HG03196 (cell line): ENCODE results near the gene GRIA4.
A peak's percentile ranks its signal among the peaks of the same experiment; 100 is the strongest.

ENCODE experiments used
- ATAC-seq: cut with Tn5 transposase; IDR thresholded peaks from one replicate; pipeline ENCODE4 v1.9.1; 2021; ENCODE audit not compliant: unreplicated experiment

The GRIA4 gene

DNA sequence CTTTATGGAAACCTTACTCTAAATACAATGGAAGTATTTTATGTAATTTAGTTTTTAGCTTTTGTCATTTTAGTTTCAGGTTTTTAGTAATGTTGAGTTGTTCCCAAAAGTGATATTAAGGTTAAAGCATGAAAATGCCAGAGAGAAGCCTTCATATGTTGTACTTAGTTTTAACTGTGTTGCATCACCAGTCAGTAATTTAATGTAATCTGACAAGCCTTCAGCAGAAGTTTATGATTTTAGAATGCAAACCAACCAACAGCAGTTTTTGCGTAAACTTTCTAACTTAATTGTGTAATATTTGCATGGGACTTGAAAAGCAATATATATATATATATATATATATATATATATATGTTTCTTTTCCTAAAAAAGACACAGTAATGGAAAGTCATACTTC is 301.6 kb downstream of the GRIA4 start:
- ATAC-seq = no peak

- no peak for ATAC-seq
Observed at GRCh38 chr11:105912666-105913065, 302.8 kb downstream of the GRIA4 start.

DNA sequence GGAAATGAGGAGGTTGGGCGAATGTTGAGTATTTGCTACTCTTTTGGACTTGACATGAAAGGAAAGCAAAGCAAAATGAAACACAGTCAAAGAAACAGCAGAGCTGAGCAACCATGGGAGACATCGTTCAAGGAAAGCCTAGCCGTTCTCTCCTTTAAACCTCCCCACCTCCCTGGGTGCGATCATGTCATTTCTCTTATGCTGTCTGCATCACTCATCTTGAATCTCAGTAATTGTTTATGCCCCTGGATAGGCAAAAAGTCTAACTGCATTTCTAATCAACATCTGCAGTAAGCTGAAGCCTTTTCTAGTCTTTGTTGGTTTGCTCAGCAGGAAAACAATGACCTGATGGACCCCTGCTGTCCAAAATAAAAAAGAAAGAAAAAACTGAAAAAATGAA is 305.1 kb downstream of the GRIA4 start:
- no peak for ATAC-seq

DNA sequence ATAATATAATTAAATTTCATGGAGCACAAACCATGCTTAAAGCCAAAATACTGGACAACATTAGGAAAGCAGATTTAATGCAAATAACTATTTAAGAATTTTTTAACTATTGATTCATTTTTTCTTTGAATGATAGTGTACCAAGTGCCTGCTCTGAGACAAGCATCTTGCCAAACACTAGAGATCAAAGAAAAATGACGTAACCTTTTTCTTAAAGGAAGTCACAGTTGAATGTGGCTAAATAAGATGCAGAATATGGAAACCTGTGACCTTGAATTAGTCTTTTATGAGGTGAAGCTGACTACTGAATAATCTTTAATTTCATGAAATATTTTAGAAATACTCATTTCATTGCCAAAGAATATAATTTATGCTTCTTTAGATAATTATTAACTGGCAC is 308.2 kb downstream of the GRIA4 start:
- no peak for ATAC-seq

DNA sequence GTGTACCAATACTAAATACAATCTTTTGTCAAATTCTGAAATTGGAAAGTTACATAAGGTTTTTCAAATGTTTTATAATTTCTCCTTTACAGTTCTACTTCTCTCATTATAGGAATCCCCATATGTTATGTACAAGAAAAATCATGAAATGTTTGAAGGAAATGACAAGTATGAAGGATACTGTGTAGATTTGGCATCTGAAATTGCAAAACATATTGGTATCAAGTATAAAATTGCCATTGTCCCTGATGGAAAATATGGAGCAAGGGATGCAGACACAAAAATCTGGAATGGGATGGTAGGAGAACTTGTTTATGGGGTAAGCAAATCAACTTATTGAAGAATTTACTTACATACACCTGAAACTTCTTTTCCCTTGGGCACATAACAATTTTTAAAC is 308.7 kb downstream of the GRIA4 start:
- ATAC-seq = no peak

DNA sequence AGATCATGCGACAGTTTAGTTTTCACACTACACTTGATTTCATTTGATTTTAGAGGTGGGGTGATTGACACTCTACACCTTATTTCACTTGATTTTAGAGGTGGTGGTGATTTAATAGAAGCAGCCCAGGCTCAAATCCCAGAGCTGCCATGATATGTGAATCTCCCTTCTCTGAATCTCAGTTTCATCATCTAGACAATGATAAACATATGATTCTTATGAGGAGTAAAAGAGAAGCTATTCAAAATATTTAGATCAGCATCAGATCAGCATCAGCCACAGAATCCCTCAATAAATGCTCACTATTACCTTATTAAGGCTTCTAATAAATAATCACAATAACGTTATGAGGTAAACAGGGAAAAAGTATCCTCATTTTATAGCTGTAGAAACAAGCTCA is 313.4 kb downstream of the GRIA4 start:
- no peak for ATAC-seq

DNA sequence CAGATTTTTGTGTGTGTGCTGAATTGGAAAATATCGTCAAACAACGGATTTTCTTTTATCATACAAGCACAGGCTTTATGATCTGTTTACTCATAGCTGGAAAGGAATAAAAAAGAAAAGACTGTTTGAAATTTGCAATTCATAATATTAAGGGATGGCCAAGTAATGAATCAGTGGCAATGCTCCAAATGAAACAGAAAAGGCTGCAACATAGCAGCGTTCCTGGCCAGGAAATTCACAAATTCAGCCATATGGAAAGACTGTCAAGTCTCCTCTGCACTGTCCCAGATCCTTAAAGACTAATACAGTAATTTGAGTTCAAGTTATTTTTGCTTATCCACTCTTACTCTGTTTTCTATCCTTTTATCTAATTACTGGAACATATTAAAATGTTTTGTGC is 313.9 kb downstream of the GRIA4 start:
- ATAC-seq = no peak

GRCh38 chr11:105929084-105929955 is 319.4 kb downstream of the GRIA4 start:
- no peak for ATAC-seq

- ATAC-seq = no peak
Observed at GRCh38 chr11:105933695-105934094, 323.8 kb downstream of the GRIA4 start.

GRCh38 chr11:105935791-105936190 is 325.9 kb downstream of the GRIA4 start:
- no peak for ATAC-seq

- peak; percentile 86 for ATAC-seq
Observed at GRCh38 chr11:105937331-105937730, 327.5 kb downstream of the GRIA4 start.

GRCh38 chr11:105937738-105938137 is 327.9 kb downstream of the GRIA4 start:
- ATAC-seq = peak; percentile 28

DNA sequence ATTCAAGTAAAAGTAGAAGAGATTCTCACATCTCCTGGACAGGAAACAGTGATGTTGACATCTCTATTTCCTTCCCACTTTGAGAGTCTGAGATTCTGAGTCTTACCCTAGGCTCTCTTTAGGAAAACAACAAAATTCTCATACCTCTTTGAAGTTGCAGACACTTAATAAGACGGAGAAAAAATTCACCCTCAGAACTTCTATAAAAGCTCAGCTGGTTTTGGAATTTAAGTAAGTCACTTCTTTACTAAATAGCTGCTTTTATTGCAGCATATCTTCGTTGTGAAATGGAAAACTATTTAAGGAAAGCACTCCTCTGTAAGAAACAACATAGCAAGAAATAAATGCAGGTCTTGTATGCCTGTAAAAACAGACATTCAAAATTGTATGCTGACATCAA is 333.0 kb downstream of the GRIA4 start:
- no peak for ATAC-seq

- ATAC-seq = no peak
Observed at GRCh38 chr11:105948918-105949590, 339.2 kb downstream of the GRIA4 start.

- no peak for ATAC-seq
Observed at GRCh38 chr11:105953886-105954285, 344.0 kb downstream of the GRIA4 start.

DNA sequence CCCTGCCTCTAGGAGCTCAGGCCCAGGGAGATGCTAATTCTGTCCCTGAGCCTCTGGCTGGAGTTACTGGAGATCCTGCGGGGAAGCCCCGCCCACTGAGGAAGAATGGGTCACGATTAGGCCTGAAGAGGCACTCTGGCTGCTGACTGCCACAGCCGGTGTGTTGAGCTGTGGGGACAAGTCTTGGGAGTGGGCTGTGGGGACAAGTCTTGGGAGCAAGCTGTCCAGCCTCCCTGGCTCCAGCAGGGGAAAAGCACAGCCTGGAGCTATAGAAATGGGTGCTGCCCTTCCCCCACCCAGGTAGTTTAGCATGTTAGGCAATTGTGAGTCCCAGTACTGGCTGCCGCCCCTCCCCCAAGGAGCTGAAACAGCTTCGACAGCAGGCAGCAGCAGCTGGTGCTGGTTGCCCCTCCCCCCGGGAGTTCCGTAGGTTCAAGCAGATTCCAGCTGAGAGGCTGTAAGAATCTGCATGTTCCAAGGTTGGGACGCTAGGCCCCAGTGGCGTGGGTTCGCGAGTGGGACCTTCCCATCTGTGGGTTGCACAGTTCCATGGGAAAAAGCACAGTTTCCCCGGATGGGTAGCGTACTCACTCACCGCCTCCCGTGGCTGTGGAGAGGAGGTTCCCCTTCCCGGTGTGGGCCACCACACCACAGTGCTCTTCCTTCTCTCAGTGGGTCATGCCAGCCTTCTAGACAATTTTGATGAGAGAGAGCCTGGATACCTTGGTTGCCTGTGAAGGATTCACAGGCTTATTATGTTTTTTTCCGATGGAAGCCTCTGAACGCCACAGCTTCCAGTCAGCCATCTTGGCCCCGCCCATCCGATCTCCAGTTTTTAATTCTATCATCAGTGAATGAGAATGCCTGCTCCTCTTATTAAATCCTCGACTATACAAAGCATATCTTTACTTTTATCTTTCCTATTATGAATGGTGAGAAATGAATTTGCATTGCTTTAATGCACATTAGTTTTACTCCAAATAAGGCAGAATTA is 350.7 kb downstream of the GRIA4 start:
- ATAC-seq = no peak

DNA sequence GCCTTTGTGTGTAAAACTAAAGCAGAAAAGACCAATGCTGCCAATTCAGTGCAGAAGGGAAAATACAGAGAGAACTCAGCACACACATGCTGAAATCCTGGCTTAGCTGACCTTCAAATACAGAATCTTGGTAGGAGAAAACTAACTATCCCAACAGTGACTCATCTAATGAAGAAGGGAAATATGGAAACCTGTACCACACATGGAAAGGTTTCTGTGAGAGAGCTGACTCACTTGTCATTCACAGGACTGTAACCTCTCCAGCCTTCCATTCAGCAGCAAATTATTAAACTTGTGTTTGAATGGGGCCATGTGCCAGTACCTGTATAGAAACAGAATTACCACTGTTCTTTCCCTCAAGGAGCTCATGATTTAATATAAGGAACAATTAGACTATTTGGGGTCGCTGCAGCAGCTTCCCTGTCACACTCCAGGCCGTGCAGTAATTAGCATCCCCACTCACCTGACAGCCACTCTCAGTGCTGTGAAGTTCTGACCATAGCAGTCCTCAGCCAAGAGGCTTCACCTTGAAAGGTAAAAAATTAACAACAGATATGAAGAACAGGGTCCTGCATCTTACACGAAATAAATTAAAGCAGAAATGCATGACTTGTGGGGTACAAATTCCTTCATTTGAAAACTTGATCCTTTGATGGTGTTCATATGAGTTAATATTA is 358.3 kb downstream of the GRIA4 start:
- no peak for ATAC-seq

DNA sequence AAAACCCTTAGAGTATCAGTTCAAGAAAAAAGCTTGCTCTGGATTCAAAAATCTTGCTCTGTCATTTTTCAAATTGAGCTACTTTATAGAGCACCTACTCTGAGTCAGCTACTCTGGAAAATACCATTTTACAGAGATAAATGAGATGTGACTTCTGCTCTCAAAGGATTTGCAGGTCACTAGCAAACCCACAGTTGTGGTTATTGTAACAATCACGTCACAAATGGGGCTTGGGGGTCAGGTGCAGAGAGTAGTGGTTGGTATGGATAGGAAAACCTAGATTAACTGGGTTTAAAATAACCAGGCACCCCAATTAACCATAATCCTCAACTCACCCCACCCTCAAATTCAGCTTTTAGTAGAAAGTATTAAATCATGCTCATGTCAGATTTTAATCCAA is 359.9 kb downstream of the GRIA4 start:
- no peak for ATAC-seq

- ATAC-seq = no peak
Observed at GRCh38 chr11:105975128-105975527, 365.3 kb downstream of the GRIA4 start.

GRCh38 chr11:105979997-105980703 is 370.3 kb downstream of the GRIA4 start:
- no peak for ATAC-seq
